Thymus (tissue), 14 donors: ENCODE data around the gene BMS1. TPM values are rescaled to one million over a fixed set of nuclear protein-coding genes. Genes with fewer than 3 reads are reported as not detected.
"Not testable (repeated sequence)": the region's sequence is repeated elsewhere in the genome, so short reads cannot be mapped to it uniquely, and the experiment has no call there.

Experiments
- DNase-seq, 9 donors: peaks; one replicate each; pipeline ENCODE4 v3.0.0-alpha.2; 2013; ENCODE audit warnings: low spot score in 9 of 9, low read depth in 6 of 9, missing footprints in 1 of 9
- H3K27ac ChIP-seq, 2 donors: one replicate each; pipeline ENCODE4 v1.5.1; 2013; ENCODE audit warnings: control low read depth in 1 of 2, low read depth in 1 of 2, low read length in 1 of 2, mild to moderate bottlenecking in 1 of 2, moderate library complexity in 1 of 2
- H3K27me3 ChIP-seq, 2 donors: one replicate each; pipeline ENCODE4 v1.5.1; 2013; ENCODE audit warnings: low read length in 1 of 2; ENCODE audit not compliant: control insufficient read depth in 2 of 2, insufficient read depth in 1 of 2
- H3K36me3 ChIP-seq, 2 donors: one replicate each; pipeline ENCODE4 v1.5.1; 2013; ENCODE audit warnings: low read length in 1 of 2, mild to moderate bottlenecking in 1 of 2, moderate library complexity in 1 of 2; ENCODE audit not compliant: control insufficient read depth in 2 of 2, insufficient read depth in 2 of 2
- H3K4me1 ChIP-seq, 2 donors: one replicate each; pipeline ENCODE4 v1.5.1; 2013; ENCODE audit warnings: low read length in 2 of 2; ENCODE audit not compliant: control insufficient read depth in 2 of 2, insufficient read depth in 2 of 2
- H3K4me3 ChIP-seq, 2 donors: one replicate each; pipeline ENCODE4 v1.5.1; 2013; ENCODE audit warnings: low read length in 2 of 2, control low read depth in 1 of 2, mild to moderate bottlenecking in 1 of 2
- H3K9me3 ChIP-seq, 2 donors: one replicate each; pipeline ENCODE4 v1.5.1; 2013; ENCODE audit warnings: low read length in 1 of 2, mild to moderate bottlenecking in 1 of 2; ENCODE audit not compliant: control insufficient read depth in 2 of 2, insufficient read depth in 1 of 2
- WGBS: extraction: QIAGEN DNeasy Blood & Tissue Kit; methylation state at CpG from one replicate; pipeline ENCODE4 v1.1.7; 2013; 5-methylcytosine and 5-hydroxymethylcytosine counted together
- long read RNA-seq, 10 donors: transcript quantifications; one replicate each; lab custom pipeline, GENCODE V29; 2026
- polyA plus RNA-seq: library from polyadenylated mRNA; stranded (reverse); fragments of 200-250 nt; gene quantifications from one replicate; pipeline ENCODE4 v1.2.3, GENCODE V29; 2013
- total RNA-seq: library from RNA; stranded (reverse); fragments of 120-200 nt; gene quantifications from one replicate; pipeline ENCODE4 v1.2.4, GENCODE V29; 2013
- donor health status: healthy.

The BMS1 gene, protein sequence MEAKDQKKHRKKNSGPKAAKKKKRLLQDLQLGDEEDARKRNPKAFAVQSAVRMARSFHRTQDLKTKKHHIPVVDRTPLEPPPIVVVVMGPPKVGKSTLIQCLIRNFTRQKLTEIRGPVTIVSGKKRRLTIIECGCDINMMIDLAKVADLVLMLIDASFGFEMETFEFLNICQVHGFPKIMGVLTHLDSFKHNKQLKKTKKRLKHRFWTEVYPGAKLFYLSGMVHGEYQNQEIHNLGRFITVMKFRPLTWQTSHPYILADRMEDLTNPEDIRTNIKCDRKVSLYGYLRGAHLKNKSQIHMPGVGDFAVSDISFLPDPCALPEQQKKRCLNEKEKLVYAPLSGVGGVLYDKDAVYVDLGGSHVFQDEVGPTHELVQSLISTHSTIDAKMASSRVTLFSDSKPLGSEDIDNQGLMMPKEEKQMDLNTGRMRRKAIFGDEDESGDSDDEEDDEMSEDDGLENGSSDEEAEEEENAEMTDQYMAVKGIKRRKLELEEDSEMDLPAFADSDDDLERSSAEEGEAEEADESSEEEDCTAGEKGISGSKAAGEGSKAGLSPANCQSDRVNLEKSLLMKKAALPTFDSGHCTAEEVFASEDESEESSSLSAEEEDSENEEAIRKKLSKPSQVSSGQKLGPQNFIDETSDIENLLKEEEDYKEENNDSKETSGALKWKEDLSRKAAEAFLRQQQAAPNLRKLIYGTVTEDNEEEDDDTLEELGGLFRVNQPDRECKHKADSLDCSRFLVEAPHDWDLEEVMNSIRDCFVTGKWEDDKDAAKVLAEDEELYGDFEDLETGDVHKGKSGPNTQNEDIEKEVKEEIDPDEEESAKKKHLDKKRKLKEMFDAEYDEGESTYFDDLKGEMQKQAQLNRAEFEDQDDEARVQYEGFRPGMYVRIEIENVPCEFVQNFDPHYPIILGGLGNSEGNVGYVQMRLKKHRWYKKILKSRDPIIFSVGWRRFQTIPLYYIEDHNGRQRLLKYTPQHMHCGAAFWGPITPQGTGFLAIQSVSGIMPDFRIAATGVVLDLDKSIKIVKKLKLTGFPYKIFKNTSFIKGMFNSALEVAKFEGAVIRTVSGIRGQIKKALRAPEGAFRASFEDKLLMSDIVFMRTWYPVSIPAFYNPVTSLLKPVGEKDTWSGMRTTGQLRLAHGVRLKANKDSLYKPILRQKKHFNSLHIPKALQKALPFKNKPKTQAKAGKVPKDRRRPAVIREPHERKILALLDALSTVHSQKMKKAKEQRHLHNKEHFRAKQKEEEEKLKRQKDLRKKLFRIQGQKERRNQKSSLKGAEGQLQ
- total RNA-seq (15.0 TPM), polyA plus RNA-seq (10.1 TPM)
- long read RNA-seq, donor 1: 0 reads
- long read RNA-seq, donor 2: 0 reads
- long read RNA-seq, donor 3, partial matches to known transcripts: 37 of 37 reads
- long read RNA-seq, donor 3, other reads (novel, unspliced or antisense): 0 of 37 reads
- long read RNA-seq, donor 4, full-length matches to known transcripts: 1 of 1 reads
- long read RNA-seq, donor 4, partial matches to known transcripts: 0 of 1 reads
- long read RNA-seq, donor 4, other reads (novel, unspliced or antisense): 0 of 1 reads
- long read RNA-seq, donor 5, partial matches to known transcripts: 30 of 30 reads
- long read RNA-seq, donor 5, other reads (novel, unspliced or antisense): 0 of 30 reads
- long read RNA-seq, donor 6: 0 reads
- long read RNA-seq, donor 7, partial matches to known transcripts: 14 of 14 reads
- long read RNA-seq, donor 7, other reads (novel, unspliced or antisense): 0 of 14 reads
- long read RNA-seq, donor 8: 0 reads
- long read RNA-seq, donor 9, partial matches to known transcripts: 21 of 21 reads
- long read RNA-seq, donor 9, other reads (novel, unspliced or antisense): 0 of 21 reads
- long read RNA-seq, donor 10, partial matches to known transcripts: 13 of 13 reads
- long read RNA-seq, donor 10, other reads (novel, unspliced or antisense): 0 of 13 reads

DNA sequence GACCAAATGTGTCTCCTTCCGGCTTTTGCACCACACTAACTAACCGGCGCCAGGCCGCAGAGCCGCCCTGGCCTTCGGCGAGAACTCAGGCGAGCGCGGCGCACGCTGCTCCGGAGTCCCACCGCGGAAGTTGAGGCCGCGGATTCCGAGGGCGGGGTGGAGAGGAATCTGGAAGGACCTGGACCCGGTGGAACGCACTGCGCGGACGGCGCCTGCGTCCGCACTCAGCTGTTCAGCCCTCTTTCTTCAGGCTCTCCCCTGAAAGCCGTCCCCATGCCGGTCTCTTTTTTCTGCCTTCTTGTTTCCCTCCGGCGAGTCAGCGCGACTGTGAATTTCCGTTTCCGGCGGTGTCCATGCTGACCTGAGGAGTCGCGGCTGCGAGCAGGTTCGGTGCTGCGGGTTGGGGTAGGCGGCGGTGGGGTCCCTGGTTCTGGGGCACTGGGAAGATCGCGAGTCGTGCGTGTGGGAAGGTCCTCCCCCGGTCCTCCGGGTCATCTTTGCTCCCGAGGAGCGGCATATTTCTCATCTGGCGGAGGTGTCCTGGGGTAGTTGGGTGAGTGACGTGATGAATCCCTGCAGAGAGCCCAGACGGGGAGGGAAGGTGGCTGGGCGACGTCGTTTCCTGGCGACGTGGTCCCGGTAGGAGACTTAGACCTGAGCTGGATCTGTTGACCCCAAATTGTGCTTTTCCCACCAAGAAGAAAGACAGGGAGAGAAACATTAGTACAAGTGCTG lies at the start of gene BMS1:
TSS of gene BMS1 (plus strand) at position 350 of the 735 bp plus-strand sequence. CDS start 1,600 bp downstream, outside the sequence.
- H3K9me3 ChIP-seq: peaks cover 0 to 6% of the 10 kb centered on the region in 2 donors
- peak; percentile 69 to 95 (median 87) for DNase-seq
- peak within 1 kb of the TSS; percentile 88 to 90 for H3K27ac ChIP-seq
- peaks cover 10 to 15% of the 10 kb centered on the region in 2 donors for H3K36me3 ChIP-seq
- H3K27me3 ChIP-seq: no peaks in the 10 kb centered on the region
- peaks cover 11 to 12% of the 10 kb centered on the region in 2 donors for H3K4me1 ChIP-seq
- WGBS: under 1% methylated on average over 60 of the region's 60 CpGs
- peak within 1 kb of the TSS; percentile 70 to 80 for H3K4me3 ChIP-seq

DNA sequence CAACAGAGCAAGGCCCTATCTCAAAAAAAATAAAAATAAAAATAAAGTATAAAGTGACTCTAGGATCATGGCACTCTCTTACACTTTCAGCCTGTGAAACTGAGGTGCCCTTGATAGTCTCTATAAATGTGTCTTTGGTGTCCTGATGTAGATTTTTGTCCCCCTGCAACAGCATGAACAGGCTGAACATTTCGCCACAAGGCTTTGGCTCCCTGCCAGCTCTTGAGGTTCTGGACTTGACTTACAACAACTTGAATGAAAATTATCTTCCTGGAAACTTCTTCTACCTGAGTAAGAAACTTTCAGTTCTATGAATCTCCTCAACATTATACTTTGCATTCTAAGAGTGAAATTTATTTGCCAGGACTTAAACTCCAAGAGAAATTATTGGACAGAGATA lies 48.1 kb upstream of the BMS1 start:
- Histone ChIP-seq H3K36me3 (no peaks in the 10 kb centered on the region), H3K27ac (no peak overlapping the region), H3K27me3 (no peaks in the 10 kb centered on the region), H3K4me3 (no peak overlapping the region), H3K9me3 (no peaks in the 10 kb centered on the region), H3K4me1 (no peaks in the 10 kb centered on the region)
- DNase-seq: no peak
- WGBS: 7% methylated on average over 1 of the region's 1 CpG

DNA sequence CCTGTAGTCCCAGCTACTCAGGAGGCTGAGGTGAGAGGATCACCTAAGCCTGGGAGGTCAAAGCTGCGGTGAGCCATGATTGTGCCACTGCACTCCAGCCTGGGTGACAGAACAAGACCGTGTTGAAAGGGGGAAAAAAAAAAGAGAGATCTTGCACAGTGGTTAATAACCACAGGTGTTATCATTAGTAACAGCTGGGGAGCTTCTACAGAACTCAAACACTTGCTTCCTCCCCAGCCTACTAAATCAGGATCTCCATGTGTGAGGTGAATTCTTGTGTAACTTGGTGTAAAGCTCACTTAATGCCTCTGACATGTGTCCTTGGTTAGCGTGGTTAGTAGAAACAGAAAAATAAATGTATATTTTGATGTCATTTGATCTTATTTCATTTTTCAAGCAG lies 43.9 kb upstream of the BMS1 start:
- 28% methylated on average over 3 of the region's 3 CpGs for whole genome bisulfite sequencing
- H3K4me3 ChIP-seq: no peak overlapping the region
- H3K4me1 ChIP-seq: no peaks in the 10 kb centered on the region
- no peaks in the 10 kb centered on the region for H3K36me3 ChIP-seq
- no peak for DNase-seq
- no peak overlapping the region for H3K27ac ChIP-seq
- H3K27me3 ChIP-seq: no peaks in the 10 kb centered on the region
- no peaks in the 10 kb centered on the region for H3K9me3 ChIP-seq

DNA sequence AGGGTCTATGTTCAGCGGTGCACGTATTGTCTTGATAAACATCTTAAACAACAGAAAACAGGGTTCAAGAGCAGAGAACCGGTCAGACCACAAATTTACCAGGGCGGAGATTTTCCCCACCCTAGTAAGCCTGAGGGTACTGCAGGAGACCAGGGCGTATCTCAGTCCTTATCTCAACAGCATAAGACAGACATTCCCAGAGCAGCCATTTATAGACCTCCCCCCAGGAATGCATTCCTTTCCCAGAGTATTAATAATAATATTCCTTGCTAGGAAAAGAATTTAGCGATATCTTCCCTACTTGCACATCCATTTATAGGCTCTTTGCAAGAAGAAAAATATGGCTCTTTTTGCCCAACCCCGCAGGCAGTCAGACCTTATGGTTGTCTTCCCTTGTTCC lies 41.1 kb upstream of the BMS1 start:
- not testable (repeated sequence) for H3K9me3 ChIP-seq, H3K27me3 ChIP-seq, H3K36me3 ChIP-seq, H3K4me3 ChIP-seq, H3K27ac ChIP-seq, H3K4me1 ChIP-seq, DNase-seq
- WGBS: 95% methylated on average over 7 of the region's 7 CpGs

DNA sequence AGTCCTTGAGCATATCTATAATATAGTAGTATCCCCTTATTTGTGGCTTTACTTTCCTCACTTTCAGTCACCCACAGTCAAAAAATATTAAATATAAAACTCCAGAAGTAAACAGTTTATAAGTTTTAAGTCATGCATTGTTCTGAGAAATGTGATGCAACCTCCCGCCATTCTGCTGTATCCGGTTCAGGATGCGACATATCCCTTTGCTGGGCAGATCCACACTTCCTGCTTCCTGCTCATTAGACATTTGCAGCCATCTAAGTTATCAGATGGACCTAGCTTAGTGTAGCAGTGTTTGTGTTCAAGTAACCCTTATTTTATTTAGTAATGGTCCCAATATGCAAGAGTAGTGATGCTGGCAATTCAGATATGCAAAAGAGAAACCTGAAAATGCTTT lies 38.9 kb upstream of the BMS1 start:
- no peak for DNase-seq
- no peaks in the 10 kb centered on the region for H3K4me1 ChIP-seq
- H3K27me3 ChIP-seq: no peaks in the 10 kb centered on the region
- no peaks in the 10 kb centered on the region for H3K36me3 ChIP-seq
- H3K4me3 ChIP-seq: no peak overlapping the region
- H3K9me3 ChIP-seq: no peaks in the 10 kb centered on the region
- no peak overlapping the region for H3K27ac ChIP-seq
- WGBS: 90% methylated on average over 3 of the region's 3 CpGs

DNA sequence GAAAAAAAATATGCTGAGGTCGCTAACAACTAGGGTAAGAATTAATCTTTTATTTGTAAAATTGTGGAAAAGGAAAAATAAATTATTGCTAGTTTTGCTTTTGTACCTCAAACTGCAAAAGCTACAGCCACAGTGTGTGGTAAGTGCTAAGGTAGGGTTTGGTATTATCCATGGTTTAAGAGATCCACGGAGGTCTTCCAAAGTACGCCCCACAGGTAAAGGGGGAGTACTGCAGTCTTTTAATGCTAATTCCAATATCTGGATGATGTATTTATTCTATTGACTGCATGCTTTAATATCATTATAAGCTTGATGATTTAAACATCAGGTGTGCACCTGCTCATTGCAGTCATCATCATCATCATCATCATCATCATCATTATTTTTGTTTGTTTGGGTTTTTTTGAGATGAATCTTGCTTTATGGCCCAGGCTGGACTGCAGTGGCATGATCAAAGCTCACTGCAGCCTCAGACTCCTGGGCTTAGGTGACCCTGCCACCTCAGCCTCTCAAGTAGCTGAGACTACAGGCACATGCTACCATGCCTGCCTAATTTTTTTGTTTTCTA lies 38.4 kb upstream of the BMS1 start:
- WGBS: 81% methylated on average over 3 of the region's 3 CpGs
- Histone ChIP-seq H3K9me3 (no peaks in the 10 kb centered on the region), H3K36me3 (no peaks in the 10 kb centered on the region), H3K27ac (no peak overlapping the region), H3K4me3 (no peak overlapping the region), H3K4me1 (no peaks in the 10 kb centered on the region), H3K27me3 (no peaks in the 10 kb centered on the region)
- no peak for DNase-seq

DNA sequence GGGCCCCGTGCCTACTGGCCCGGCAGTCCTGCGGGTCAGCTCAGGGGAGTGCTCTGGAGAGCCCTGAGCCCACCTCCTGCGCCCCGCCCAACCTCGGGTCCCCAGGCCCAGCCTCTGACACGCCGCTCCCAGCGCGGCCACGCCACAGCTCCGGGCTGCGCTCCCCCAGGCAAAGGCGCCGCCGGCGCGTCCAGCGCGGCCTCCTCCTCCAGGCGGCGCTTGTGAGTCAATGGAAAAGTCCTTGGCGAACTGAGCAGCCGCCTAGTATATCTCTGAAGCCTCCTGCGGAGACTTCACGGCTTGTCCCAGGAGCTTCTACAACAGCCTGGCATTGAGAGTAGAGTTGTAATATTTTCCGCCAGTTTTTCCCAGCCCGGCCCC lies 29.5 kb upstream of the BMS1 start:
- Histone ChIP-seq H3K4me3 (peak overlapping the region in 1 of 2 donors; percentile 34), H3K27me3 (peaks cover 46 to 68% of the 10 kb centered on the region in 2 donors), H3K36me3 (no peaks in the 10 kb centered on the region), H3K9me3 (no peaks in the 10 kb centered on the region), H3K4me1 (peaks cover 3 to 13% of the 10 kb centered on the region in 2 donors), H3K27ac (no peak overlapping the region)
- WGBS: 4% methylated on average over 28 of the region's 28 CpGs
- peak in 8 of 9 donors; percentile 13 to 62 (median 34) for DNase-seq
